Measurements from ENCODE around the gene LRBA. TPM values are rescaled to one million over a fixed set of nuclear protein-coding genes. Genes with fewer than 3 reads are reported as not detected.

Gene LRBA
- total RNA-seq, 1 donor from 2014 or later, result 39.9 TPM

DNA sequence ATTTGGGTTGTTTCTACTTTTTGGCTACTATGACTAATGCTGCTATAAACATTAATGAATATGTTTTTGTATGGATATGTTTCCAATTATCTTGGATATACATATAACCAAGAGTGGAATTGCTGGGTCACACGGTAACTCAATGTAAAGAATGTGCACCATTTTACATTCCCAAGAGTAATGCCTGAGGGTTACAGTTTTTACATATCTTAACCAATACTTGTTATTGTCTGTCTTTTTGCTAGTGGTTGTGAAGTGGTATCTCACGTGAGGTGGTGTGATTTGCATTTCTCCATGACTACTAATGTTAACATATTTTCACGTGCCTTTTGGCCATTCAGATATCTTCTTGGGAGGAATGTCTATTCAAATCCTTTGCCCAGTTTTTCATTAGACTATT lies 633.5 kb downstream of the LRBA start:
- Histone ChIP-seq H3K36me3 (no peaks in the 10 kb centered on the region), H3K4me1 (no peaks in the 10 kb centered on the region), H3K9me3 (no peaks in the 10 kb centered on the region), H3K27ac (no peak overlapping the region), H3K4me3 (no peak overlapping the region), H3K27me3 (no peaks in the 10 kb centered on the region)
- TF ChIP-seq, protein P1, sequence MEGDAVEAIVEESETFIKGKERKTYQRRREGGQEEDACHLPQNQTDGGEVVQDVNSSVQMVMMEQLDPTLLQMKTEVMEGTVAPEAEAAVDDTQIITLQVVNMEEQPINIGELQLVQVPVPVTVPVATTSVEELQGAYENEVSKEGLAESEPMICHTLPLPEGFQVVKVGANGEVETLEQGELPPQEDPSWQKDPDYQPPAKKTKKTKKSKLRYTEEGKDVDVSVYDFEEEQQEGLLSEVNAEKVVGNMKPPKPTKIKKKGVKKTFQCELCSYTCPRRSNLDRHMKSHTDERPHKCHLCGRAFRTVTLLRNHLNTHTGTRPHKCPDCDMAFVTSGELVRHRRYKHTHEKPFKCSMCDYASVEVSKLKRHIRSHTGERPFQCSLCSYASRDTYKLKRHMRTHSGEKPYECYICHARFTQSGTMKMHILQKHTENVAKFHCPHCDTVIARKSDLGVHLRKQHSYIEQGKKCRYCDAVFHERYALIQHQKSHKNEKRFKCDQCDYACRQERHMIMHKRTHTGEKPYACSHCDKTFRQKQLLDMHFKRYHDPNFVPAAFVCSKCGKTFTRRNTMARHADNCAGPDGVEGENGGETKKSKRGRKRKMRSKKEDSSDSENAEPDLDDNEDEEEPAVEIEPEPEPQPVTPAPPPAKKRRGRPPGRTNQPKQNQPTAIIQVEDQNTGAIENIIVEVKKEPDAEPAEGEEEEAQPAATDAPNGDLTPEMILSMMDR (IDR thresholded peaks at IDR 0.05), result no peak
- no peak for ATAC-seq
- DNase-seq, result no peak
- intact Hi-C loops (cut with DNase I), result no loop called here

GRCh38 chr4:150381036-150381435 lies 634.0 kb downstream of the LRBA start:
- intact Hi-C loops (cut with DNase I), result no loop called here
- no peak for ATAC-seq
- no peaks in the 10 kb centered on the region for H3K4me1 ChIP-seq

DNA sequence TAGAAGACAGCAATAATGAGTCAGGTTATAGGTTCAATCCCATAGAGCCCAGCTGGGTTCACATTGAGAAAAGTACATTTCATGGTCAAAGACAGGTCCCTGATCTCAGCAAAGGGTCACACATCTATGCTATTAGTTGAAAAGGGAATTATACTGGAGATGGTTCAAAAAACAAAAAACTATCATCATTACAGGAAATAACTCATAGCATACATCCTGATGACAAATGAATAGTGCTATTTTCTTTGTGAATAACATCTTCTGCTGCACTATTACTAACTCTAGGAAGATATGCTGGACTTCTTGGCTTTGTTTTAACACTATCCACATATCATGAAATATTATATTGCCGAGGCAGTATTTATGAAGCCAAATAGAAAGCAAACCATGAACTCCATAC lies 635.6 kb downstream of the LRBA start:
- intact Hi-C loops (cut with DNase I), result no loop called here
- Histone ChIP-seq H3K36me3 (no peaks in the 10 kb centered on the region), H3K9me3 (no peaks in the 10 kb centered on the region), H3K27ac (no peak overlapping the region), H3K4me3 (no peak overlapping the region), H3K27me3 (no peaks in the 10 kb centered on the region), H3K4me1 (no peaks in the 10 kb centered on the region)
- TF ChIP-seq, protein P1 (IDR thresholded peaks at IDR 0.05), result no peak
- ATAC-seq, result no peak
- DNase-seq, result no peak

More at GRCh38 chr4:150381036-150381435, 634.0 kb downstream of the LRBA start:
- no peaks in the 10 kb centered on the region for H3K9me3 ChIP-seq
- no peak for DNase-seq
- H3K27me3 ChIP-seq, result no peaks in the 10 kb centered on the region
- H3K36me3 ChIP-seq, result no peaks in the 10 kb centered on the region
- TF ChIP-seq, protein P1 (IDR thresholded peaks at IDR 0.05), result no peak
- no peak overlapping the region for H3K4me3 ChIP-seq
- H3K27ac ChIP-seq, result no peak overlapping the region

DNA sequence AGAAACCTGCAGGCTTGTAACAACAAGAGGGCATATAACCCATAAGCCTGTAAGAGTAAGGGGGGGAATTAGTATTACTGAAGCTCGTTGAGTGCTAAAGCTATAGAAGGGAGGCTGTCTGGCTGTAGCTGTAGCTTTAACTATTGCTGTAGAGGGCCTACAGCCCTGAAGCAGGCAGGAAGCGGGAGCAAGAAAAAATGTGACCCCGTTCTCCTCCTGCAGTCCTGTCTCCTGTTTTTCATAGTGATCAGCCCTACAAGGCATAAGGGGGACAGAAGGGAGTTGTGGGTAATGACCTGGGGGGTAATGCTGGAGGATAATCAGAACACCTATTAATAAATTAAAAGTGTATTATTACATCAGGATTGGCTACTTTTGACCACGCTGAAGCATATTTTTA lies 640.1 kb downstream of the LRBA start:
- DNase-seq (no peak), ATAC-seq (no peak)
- intact Hi-C loops (cut with DNase I), result no loop called here
- Histone ChIP-seq H3K27me3 (no peaks in the 10 kb centered on the region), H3K27ac (no peak overlapping the region), H3K4me3 (no peak overlapping the region), H3K4me1 (no peaks in the 10 kb centered on the region), H3K9me3 (no peaks in the 10 kb centered on the region), H3K36me3 (no peaks in the 10 kb centered on the region)
- TF ChIP-seq, protein P1 (IDR thresholded peaks at IDR 0.05), result no peak

- Histone ChIP-seq H3K4me3 (no peak overlapping the region), H3K27me3 (no peaks in the 10 kb centered on the region), H3K4me1 (no peaks in the 10 kb centered on the region), H3K36me3 (no peaks in the 10 kb centered on the region), H3K9me3 (no peaks in the 10 kb centered on the region), H3K27ac (no peak overlapping the region)
- intact Hi-C loops (cut with DNase I), result no loop called here
- TF ChIP-seq, protein P1 (IDR thresholded peaks at IDR 0.05), result no peak
- no peak for ATAC-seq
- no peak for DNase-seq
These were observed 643.2 kb downstream of the LRBA start for GRCh38 chr4:150371869-150372268.
